LNCaP clone FGC (cell line): ENCODE data around the gene LINC01488.

Experiments
- DNase-seq: peaks from one replicate; pipeline ENCODE4 v3.0.0-alpha.2; 2011; ENCODE audit warnings: low read depth
- H3K4me3 ChIP-seq: 2 replicates; pipeline ENCODE4 v1.5.1; 2011; ENCODE audit warnings: mild to moderate bottlenecking, low read depth, low read length, control low read depth
- TF ChIP-seq, protein P1 (sequence below): IDR thresholded peaks from 2 replicates; pipeline ENCODE4 v1.5.1; 2012; ENCODE audit warnings: mild to moderate bottlenecking; ENCODE audit not compliant: control insufficient read depth, insufficient read depth; ENCODE audit errors: extremely low read depth

Gene LINC01488

DNA sequence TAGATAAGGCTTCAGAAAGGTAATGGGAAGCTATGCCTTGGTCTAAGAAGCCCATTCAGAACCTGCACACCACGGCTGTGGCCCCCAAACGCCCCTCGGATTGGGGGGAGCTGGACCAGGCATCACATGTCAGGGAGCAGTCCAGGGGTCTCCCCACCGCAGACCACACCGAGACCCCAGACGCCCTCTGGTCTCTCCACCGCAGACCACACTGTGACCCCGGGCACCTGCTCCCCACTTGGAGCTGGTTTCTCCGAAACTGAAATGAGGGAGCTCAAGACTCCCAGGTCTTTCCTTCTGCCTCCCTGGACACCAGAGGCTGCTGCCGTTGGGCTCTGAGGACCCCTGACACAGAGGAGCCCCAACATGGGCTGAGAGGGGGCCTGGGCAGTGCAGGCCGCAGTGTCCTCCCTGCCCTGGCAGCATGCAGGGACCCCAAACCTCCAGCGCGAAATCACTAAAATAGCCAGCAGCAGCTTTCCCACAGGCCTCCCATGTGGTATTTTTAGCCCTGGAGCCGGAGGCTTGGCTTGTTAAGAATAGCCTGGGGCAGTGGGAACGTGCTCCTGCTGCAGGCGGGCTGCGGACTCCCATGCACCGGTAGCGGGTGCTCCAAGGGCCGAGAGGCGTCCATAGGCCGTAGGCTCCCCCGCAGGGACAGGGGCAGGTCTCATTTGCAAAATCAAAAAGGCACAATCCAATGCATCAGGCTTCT lies 7.7 kb downstream of the LINC01488 start:
- DNase-seq: no peak
- TF ChIP-seq, protein P1, sequence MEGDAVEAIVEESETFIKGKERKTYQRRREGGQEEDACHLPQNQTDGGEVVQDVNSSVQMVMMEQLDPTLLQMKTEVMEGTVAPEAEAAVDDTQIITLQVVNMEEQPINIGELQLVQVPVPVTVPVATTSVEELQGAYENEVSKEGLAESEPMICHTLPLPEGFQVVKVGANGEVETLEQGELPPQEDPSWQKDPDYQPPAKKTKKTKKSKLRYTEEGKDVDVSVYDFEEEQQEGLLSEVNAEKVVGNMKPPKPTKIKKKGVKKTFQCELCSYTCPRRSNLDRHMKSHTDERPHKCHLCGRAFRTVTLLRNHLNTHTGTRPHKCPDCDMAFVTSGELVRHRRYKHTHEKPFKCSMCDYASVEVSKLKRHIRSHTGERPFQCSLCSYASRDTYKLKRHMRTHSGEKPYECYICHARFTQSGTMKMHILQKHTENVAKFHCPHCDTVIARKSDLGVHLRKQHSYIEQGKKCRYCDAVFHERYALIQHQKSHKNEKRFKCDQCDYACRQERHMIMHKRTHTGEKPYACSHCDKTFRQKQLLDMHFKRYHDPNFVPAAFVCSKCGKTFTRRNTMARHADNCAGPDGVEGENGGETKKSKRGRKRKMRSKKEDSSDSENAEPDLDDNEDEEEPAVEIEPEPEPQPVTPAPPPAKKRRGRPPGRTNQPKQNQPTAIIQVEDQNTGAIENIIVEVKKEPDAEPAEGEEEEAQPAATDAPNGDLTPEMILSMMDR: no peak
- H3K4me3 ChIP-seq: no peak overlapping the region

DNA sequence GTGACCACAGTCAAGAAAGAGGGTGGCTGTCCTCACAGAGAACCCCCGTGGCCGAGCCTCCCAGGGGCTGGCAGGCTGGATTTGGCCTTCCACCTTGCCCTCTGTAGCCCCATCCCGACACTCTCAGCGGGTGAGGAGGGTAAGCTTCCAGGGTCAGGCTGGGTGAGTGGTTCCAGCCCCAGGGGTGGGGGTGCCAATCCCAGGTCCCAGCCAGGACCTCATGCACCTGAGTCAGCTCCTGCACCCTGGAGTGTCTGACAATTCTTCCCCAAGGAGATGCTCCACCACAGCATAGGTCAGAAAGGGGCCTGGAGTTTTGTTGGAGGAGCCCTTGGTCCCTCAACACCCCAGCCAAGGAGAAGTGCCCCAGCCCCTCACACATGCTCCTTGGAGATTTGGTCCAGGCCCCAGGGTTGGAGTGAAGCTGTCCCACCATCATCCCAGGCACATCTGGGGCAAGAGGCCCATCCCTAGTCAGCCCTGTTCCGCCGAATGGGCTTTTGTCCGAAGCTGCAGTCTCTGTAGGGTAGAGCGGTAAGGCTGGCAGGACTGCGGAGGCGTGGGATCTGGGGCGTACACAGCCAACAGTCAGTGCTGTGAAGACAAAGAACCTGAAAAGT lies 8.4 kb downstream of the LINC01488 start:
- TF ChIP-seq, protein P1: no peak
- no peak for DNase-seq
- H3K4me3 ChIP-seq: no peak overlapping the region

DNA sequence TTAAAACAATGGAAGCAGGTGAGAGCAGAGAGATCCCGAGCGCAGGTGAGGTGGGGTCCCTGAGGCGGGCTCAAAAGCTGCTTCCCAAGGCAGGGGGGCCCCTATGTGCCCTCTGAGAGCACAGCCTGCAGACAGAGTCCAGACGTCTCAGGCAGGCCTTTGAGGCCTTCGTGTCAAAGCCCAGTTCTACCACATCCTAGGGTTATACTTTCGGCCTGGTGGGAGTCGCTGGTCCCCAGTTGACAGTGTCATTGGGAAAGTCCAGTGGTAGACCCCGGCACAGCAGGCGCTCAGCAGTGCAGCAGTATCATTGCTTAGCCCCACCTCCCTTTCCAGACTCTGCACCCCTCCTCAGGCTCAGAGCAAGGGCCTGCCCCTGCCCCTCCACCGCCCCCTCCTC lies 9.1 kb downstream of the LINC01488 start:
- TF ChIP-seq, protein P1: no peak

GRCh38 chr11:69491071-69492031 lies 9.9 kb downstream of the LINC01488 start:
- DNase-seq: no peak
- TF ChIP-seq, protein P1: no peak

More for the DNA sequence above, 9.1 kb downstream of the LINC01488 start:
- H3K4me3 ChIP-seq: no peak overlapping the region
- DNase-seq: no peak

DNA sequence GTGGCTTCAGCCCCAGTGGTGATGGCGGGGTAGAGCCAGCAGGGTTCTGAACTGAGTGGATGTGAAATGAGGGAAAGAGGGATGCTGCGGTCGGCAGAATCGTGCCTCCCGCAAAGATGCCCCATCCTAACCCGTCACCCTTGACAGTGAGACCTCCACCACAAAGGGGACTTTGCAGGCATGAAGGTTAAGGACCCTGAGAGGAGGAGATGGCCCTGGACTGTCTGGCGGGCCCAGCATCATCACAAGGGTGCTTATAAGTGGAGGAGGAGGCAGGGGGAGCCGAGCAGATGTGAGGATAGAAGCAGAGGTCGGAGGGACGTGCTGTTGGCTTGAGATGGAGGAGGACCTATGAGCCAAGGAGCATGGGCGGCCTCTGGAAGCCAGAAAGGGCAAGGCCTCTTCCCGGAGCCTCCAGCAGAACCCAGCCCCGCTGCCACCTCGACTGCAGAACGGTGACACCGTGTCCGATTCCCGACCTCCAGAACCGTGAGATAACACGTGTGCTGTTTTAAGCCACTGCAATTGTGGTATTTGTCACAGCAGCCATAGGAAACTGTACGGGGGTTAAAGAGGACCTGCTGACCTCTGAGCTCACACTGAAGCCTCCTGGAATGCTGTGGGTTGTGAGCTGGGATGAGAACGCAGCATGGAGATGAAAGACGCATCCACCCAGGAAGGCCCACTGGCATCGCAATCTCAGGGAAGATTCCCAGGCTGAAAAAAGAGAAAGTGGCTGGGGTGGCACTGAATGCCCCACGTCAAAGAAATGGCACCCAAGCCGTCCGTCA lies 10.9 kb downstream of the LINC01488 start:
- TF ChIP-seq, protein P1: no peak
- DNase-seq: no peak
- H3K4me3 ChIP-seq: no peak overlapping the region

More at GRCh38 chr11:69491071-69492031, 9.9 kb downstream of the LINC01488 start:
- H3K4me3 ChIP-seq: no peak overlapping the region
